ENCODE measurements around the gene IFIT2.

Gene IFIT2

DNA sequence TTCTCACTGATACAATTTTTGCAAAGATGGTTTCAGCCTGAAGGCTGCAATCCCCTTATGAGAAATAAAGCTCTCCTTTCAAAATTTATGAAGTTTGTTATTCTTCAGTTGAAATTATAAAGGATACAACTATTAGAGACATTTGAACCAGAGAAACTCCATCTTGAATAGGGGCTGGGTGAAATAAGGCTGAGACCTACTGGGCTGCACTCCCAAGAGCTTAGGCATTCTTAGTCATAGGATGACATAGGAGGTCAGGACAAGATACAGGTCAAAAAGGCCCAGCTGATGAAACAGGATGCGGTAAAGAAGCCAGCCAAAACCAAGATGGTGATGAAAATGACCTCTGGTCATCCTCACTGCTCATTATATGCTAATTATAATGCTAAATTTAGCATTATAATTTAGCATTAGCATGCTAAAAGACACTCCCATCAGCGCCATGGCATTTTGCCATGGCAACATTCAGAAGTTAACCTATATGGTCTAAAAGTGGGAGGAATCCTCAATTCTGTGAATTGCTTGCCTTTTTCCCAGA, 53.6 kb downstream of the IFIT2 start:
- Histone ChIP-seq H3K4me1 (no peaks in the 10 kb centered on the region), H3K4me3 (ENCODE audit: low read depth, low read length) (no peak overlapping the region), H3K27me3 (no peaks in the 10 kb centered on the region), H3K36me3 (no peaks in the 10 kb centered on the region), H3K9me3 (no peaks in the 10 kb centered on the region)
- no peak for DNase-seq
- TF ChIP-seq, protein P1, sequence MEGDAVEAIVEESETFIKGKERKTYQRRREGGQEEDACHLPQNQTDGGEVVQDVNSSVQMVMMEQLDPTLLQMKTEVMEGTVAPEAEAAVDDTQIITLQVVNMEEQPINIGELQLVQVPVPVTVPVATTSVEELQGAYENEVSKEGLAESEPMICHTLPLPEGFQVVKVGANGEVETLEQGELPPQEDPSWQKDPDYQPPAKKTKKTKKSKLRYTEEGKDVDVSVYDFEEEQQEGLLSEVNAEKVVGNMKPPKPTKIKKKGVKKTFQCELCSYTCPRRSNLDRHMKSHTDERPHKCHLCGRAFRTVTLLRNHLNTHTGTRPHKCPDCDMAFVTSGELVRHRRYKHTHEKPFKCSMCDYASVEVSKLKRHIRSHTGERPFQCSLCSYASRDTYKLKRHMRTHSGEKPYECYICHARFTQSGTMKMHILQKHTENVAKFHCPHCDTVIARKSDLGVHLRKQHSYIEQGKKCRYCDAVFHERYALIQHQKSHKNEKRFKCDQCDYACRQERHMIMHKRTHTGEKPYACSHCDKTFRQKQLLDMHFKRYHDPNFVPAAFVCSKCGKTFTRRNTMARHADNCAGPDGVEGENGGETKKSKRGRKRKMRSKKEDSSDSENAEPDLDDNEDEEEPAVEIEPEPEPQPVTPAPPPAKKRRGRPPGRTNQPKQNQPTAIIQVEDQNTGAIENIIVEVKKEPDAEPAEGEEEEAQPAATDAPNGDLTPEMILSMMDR (IDR thresholded peaks at IDR 0.05; ENCODE audit: low read depth, low read length): no peak

DNA sequence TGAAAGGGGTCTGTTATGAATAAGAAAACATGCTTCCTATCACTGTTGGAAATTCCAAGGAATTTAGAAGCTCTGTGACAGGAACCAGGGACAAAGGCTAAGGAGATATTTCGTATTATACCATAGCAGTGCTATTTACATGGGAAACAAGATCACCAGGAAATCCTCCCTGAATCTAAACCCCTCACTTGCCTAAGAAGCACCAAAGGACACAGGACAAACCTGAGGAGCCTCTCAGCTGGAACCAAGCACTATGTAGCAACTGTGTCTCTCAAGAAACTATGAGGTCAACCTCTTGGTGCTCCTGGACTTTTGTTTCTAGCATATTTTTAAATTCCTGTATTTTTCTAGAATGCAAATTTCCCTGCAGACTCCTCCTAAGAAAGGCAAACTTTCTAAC, 55.2 kb downstream of the IFIT2 start:
- TF ChIP-seq, protein P1 (IDR thresholded peaks at IDR 0.05; ENCODE audit: low read depth, low read length): no peak
- no peak for DNase-seq
- no peak overlapping the region for H3K4me3 ChIP-seq (ENCODE audit: low read depth, low read length)

DNA sequence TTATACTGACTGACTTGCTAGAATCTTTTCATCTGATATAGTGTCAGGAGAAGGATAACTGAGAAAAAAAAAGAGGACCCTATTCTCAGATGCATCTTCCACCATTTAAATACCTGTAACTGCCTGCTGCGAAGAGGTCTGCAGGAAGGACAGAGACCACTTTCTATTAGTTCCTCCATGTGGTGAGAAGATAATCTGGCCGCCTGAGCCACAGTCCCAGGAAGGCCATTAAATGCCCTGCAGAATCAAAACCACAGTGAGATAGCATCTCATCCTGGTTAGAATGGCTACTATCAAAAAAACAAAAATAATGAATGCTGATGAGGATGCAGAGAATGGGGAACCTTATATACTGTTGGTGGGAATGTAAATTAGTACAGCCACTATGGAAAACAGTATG, 56.1 kb downstream of the IFIT2 start:
- no peaks in the 10 kb centered on the region for H3K27me3 ChIP-seq
- no peaks in the 10 kb centered on the region for H3K9me3 ChIP-seq
- H3K4me1 ChIP-seq: no peaks in the 10 kb centered on the region
- H3K36me3 ChIP-seq: no peaks in the 10 kb centered on the region
- H3K4me3 ChIP-seq (ENCODE audit: low read depth, low read length): no peak overlapping the region
- no peak for DNase-seq
- TF ChIP-seq, protein P1 (IDR thresholded peaks at IDR 0.05; ENCODE audit: low read depth, low read length): no peak

More for the DNA sequence above, 55.2 kb downstream of the IFIT2 start:
- Histone ChIP-seq H3K9me3 (no peaks in the 10 kb centered on the region), H3K4me1 (no peaks in the 10 kb centered on the region), H3K27me3 (no peaks in the 10 kb centered on the region), H3K36me3 (no peaks in the 10 kb centered on the region)
